HG02678 (cell line): Measurements from ENCODE around the gene SLC28A2.
"Not testable (repeated sequence)": the region's sequence is repeated elsewhere in the genome, so short reads cannot be mapped to it uniquely, and the experiment has no call there.

Source experiments
- ATAC-seq: cut with Tn5 transposase; IDR thresholded peaks from one replicate; pipeline ENCODE4 v1.9.1; 2021; ENCODE audit warnings: mild to moderate bottlenecking, moderate library complexity; ENCODE audit not compliant: unreplicated experiment

The SLC28A2 gene

DNA sequence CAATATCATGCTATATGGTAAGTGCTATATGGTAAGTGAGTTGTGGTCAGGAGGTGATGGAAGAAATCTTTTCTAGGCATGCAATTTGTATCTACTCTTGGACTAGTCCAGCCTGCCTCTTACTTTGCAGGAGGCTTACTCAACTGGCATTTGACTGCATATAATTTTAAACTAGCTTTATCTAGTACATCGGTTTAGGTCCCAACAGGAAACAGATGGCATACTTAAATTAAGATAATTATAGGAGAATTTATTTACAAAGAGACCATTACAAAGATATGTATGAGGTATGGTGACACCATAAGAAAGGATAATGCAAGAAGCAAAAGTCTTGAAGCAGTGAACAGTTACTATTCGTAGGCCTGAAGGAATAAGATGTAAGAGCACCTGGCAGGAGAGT lies 7.8 kb downstream of the SLC28A2 start:
- ATAC-seq = no peak

GRCh38 chr15:45262906-45263461 lies 10.9 kb downstream of the SLC28A2 start:
- ATAC-seq = no peak

GRCh38 chr15:45263854-45264253 lies 11.8 kb downstream of the SLC28A2 start:
- no peak for ATAC-seq

DNA sequence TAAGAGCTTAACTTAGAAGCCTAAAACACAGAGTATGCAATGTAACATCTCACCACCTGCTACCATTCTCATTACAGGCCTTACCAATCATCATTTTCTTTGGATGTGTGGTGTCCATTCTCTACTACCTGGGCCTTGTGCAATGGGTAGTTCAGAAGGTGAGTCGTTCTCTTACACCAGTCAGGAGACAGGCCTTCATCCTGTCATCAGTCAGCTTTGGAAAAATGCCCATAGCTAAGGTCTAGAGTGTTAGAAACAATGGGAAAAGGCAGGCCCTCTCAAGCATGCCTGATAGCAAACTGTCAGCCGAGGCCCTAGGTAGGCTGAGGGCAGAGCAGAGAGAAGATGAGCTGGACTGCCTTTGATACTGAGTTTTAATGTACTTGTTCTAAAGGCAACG lies 13.5 kb downstream of the SLC28A2 start:
- no peak for ATAC-seq

DNA sequence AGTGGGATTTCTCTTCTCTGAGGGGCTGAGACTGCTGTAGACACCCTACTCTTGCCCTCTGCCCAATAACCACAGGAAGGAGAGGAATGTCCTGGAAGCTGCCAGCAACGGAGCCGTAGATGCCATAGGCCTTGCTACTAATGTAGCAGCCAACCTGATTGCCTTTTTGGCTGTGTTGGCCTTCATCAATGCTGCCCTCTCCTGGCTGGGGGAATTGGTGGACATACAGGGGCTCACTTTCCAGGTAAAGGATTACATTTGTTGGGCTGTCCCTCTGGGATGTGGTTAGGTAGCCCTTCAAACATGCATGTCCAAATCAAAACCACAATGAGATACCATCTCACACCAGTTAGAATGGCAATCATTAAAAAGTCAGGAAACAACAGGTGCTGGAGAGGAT lies 16.1 kb downstream of the SLC28A2 start:
- no peak for ATAC-seq

DNA sequence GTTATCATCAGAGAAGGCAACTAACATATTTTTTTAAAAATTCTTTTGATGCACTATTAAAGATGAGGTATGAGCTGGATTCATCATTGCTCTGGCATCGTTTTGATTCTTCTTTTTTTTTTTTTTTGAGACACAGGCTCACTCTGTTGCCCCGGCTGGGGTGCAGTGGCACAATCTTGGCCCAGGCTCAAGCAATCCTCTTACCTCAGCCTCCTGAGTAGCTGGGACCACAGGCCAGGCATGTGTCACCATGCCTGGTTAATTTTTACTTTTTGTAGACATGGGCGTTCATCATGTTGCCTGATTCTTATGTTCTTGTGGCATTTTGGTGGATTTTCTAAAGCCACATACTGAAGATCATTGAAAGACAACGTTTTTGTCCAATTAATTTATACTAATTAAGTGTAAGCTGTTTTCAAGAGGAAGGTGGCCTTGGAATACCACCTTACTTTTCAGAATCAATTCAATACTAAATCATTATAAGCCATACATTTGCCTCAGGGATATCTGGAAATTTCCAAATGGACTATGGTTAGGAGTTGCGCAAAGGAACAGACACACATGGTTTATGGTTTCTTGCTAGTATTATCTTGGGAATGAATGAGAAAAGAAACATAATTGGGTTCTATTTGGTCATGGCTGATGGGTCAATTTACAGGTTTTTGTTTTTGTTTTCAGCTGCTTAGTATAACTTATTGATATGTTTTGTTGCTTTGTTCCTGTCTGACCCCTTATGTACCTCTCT lies 22.8 kb downstream of the SLC28A2 start:
- ATAC-seq = no peak

GRCh38 chr15:45276831-45277230 lies 24.8 kb downstream of the SLC28A2 start:
- no peak for ATAC-seq

DNA sequence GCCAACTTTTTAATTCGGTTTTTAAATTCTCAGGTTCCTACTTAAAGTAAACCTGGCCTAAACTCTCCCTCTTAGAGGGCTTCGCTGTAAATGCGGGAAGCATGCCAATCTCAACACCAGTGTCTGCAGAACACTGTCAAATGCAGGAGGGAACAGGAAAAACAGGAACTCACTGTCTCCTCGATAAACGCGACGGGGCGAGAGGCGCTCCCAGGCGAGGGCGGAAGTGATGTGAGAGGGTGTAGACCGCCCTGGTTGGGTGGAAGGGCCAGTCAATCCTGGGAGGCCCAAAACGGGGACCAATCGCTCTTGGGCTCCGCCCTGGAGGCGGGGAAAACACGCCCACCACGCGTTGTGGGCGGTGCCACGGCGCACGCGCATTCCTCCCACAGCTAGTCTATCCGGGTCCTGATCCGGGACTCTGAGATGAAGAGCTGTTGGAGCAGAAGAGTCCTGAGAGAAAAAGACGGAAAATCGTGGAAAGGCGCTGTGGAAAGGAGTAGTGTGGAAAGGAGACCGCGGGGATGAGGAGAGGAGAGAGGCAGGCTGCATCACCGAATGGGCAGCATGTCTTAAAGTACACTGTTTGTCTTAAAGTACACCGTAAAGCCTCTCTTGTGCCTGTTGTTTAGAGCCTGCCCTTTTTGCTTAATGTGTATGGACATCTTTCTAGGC lies 27.1 kb downstream of the SLC28A2 start:
- peak; percentile 100 for ATAC-seq

- no peak for ATAC-seq
These were observed 33.4 kb downstream of the SLC28A2 start for GRCh38 chr15:45285413-45285812.

GRCh38 chr15:45287390-45287956 lies 35.4 kb downstream of the SLC28A2 start:
- ATAC-seq = no peak

DNA sequence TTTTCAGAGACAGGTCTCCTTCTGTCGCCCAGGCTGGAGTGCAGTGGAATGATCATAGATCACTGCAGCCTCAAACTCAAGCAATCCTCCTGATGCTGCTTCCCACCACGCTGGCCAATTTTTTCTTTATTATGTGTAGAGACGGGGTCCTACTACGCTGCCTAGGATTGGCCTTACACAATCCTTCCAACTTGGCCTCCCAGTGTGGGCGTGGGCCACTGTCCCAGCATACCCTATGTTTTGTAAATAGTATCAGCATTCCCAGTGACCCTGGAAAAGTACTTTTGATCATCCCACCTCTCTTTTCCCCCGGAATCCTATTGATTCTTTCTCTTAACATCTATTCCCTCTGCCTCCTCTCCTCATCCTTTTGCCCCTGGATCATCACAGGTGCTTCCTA lies 36.9 kb downstream of the SLC28A2 start:
- no peak for ATAC-seq

DNA sequence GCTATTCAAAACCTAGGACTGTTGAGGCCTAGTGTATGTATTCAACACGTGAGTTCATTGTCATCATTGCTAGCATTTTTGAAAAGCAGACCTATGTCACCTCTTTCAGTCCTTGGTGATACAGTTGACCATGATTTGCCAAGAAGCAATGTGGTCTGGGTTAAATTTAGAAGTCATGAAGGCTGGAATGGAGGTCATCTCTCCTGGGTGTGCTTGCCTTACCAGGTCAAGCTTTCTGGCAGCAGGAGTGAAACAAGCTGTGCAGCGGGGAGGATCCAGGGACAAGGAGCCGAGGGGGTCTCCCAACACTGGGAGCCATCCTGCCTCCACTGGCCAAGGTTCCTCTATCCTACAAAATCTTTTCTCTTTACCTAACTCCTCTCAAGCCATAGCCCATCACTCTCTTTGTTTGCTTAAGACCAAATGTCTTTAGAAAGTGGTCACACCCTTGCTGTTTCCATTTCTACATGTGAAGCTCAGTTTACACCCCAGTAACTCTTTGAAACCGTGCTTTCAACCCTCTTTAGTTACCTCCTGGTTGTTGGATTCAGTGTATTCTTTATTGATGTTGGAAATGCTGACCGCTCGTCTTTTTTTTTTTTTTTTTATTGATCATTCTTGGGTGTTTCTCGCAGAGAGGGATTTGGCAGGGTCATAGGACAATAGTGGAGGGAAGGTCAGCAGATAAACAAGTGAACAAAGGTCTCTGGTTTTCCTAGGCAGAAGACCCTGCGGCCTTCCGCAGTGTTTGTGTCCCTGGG lies 40.0 kb downstream of the SLC28A2 start:
- ATAC-seq = no peak

DNA sequence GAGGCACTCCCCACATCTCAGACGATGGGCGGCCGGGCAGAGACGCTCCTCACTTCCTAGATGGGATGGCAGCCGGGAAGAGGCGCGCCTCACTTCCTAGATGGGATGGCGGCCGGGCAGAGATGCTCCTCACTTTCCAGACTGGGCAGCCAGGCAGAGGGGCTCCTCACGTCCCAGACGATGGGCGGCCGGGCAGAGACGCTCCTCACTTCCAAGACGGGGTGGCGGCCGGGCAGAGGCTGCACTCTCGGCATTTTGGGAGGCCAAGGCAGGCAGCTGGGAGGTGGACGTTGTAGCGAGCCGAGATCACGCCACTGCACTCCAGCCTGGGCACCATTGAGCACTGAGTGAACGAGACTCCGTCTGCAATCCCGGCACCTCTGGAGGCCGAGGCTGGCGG lies 41.3 kb downstream of the SLC28A2 start:
- not testable (repeated sequence) for ATAC-seq

DNA sequence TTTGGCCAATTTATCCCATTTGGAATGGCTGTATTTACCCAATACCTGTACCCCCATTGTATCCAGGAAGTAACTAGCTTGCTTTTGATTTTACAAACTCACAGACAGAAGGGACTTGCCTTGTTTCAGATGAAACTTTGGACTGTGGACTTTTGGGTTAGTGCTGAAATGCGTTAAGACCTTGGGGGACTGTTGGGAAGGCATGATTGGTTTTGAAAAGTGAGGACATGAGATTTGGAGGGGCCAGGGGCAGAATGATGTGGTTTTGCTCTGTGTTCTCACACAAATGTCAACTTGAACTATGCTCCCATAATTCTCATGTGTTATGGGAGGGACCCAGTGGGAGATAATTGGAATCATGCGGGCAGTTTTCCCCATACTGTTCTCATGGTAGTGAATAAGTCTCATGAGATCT lies 46.9 kb downstream of the SLC28A2 start:
- not testable (repeated sequence) for ATAC-seq

DNA sequence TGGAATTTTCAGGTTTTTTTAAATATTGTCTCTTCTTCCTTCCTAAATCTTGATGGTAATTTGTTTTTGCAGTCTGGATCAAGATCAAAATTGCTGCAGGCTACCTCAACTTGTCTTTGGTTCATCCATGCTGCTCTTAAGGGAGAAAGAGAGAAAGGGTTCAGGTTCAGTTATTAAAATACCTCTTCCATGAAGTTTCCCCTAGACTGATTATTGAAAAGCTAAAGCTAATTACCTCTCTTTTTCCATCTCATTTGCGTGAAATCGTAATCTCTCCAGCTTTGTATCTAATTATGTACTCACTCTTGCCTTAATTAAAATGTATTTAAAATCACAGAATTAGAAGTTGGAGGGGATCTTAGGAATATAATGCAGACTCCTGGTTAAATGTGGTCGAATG lies 52.7 kb downstream of the SLC28A2 start:
- no peak for ATAC-seq

GRCh38 chr15:45306105-45306504 lies 54.1 kb downstream of the SLC28A2 start:
- ATAC-seq = no peak

DNA sequence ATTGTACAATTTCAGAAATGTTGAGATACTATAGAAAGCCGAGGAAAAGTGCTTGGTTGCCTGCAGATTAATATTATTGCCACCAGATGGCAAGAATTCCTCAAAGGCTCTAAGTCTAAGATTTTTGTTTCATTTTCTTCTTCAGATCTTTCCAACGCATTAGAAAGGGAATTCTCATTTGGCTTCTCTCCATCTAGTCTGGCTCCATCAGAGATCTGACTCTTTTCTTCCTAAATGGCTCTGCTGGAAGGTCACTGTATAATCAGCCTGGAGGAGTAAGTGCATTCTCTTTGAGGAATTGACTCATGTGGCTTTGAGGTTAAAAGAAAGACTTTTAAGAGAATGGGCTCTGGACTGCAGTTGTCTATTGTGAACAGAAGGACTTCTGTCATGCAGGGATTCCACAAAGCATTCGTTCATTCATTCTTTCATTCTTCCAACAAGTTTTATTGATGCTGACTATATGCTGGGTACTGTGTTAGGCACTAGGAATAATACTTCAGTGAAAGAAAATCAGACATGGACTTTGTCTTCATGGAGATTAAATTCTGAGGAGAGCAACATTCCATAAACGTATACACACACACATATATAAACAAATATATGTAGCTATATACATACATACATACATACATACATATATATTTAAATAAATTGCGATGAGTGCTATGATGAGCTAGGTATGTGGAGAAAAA lies 55.3 kb downstream of the SLC28A2 start:
- ATAC-seq = no peak

- ATAC-seq = not testable (repeated sequence)
These were observed 62.1 kb downstream of the SLC28A2 start for GRCh38 chr15:45314117-45314516.

- ATAC-seq = no peak
These were observed 62.9 kb downstream of the SLC28A2 start for GRCh38 chr15:45314960-45315359.

GRCh38 chr15:45319472-45320214 lies 67.6 kb downstream of the SLC28A2 start:
- no peak for ATAC-seq
